ENCODE data around the gene ABLIM3.

DNA sequence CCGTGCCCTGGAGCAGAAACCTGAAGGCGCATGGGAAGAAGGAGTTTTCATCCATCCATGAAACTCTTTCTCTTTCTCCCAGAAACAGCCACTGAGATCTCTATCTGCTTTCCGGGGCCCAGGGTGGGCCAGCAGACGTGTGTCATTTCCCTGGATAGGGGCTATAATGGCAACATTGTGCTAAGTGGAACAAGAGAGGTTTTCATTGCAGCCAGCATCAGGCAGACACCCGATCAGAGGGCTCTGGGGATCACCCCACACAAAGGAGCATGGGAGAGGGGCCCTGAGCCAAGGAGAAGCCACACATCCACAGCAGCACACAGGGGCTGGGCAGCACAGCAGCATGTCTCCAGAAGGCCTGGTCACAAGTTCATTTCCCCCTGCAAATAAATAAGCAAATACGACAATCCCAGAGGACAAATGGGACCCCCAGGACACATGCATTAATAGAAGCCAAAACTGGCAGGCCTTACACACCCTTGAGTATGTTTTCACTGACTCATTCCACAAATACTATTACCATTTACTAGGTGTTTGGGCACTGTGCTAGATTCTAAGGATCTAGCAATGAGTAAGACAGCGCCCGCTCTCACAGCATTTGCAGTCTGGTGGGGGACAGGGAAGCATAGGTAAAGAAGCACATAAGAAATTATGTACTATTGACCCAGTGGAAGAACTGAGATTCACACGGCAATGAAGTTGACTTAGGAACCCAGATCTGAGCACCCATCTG is 126.1 kb downstream of the ABLIM3 start:
- TF ChIP-seq, protein P1, sequence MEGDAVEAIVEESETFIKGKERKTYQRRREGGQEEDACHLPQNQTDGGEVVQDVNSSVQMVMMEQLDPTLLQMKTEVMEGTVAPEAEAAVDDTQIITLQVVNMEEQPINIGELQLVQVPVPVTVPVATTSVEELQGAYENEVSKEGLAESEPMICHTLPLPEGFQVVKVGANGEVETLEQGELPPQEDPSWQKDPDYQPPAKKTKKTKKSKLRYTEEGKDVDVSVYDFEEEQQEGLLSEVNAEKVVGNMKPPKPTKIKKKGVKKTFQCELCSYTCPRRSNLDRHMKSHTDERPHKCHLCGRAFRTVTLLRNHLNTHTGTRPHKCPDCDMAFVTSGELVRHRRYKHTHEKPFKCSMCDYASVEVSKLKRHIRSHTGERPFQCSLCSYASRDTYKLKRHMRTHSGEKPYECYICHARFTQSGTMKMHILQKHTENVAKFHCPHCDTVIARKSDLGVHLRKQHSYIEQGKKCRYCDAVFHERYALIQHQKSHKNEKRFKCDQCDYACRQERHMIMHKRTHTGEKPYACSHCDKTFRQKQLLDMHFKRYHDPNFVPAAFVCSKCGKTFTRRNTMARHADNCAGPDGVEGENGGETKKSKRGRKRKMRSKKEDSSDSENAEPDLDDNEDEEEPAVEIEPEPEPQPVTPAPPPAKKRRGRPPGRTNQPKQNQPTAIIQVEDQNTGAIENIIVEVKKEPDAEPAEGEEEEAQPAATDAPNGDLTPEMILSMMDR (IDR thresholded peaks at IDR 0.05), result no peak
- TF ChIP-seq POLR2A (IDR thresholded peaks at IDR 0.05), result no peak
- TF ChIP-seq POLR2AphosphoS5 (IDR thresholded peaks at IDR 0.05; ENCODE audit: insufficient read depth in 1 of 2, low read depth in 1 of 2), result no peak
